CD14-positive monocyte (primary cell): Measurements from ENCODE around the gene TRIM40. TPM values are rescaled to one million over a fixed set of nuclear protein-coding genes. Genes with fewer than 3 reads are reported as not detected.

ENCODE experiments used
- DNase-seq, 3 donors: peaks; one replicate each; pipeline ENCODE4 v3.0.0-alpha.2; 2011 to 2022
- H2AFZ ChIP-seq: 2 replicates; pipeline ENCODE4 v1.6.0; 2012; ENCODE audit warnings: mild to moderate bottlenecking, low read depth, low read length, inconsistent platforms; ENCODE audit not compliant: insufficient read depth, poor library complexity, severe bottlenecking
- H3K27ac ChIP-seq, 2 donors: 1 replicate in 1 of 2; 2 replicates in 1 of 2; pipeline ENCODE4 v1.5.1; 2012 to 2013; ENCODE audit warnings: low read length in 2 of 2, control low read depth in 1 of 2, inconsistent platforms in 1 of 2, low read depth in 1 of 2, mild to moderate bottlenecking in 1 of 2
- H3K27me3 ChIP-seq, 2 donors: one replicate each; pipeline versions ENCODE4 v1.6.0 to v1.6.1; 2011 to 2013; ENCODE audit warnings: low read length in 2 of 2; ENCODE audit not compliant: control insufficient read depth in 2 of 2, insufficient read depth in 2 of 2
- H3K36me3 ChIP-seq, 2 donors: replicated peaks in 1 of 2; 1 replicate in 1 of 2; 2 replicates in 1 of 2; pipeline versions ENCODE4 v1.5.1 to v1.6.1; 2012 to 2013; ENCODE audit warnings: low read length in 2 of 2, control low read depth in 1 of 2, inconsistent platforms in 1 of 2, mild to moderate bottlenecking in 1 of 2; ENCODE audit not compliant: insufficient read depth in 2 of 2, control insufficient read depth in 1 of 2
- H3K4me1 ChIP-seq, 2 donors: 1 replicate in 1 of 2; 2 replicates in 1 of 2; pipeline versions ENCODE4 v1.5.1 to v1.6.1; 2012 to 2013; ENCODE audit warnings: low read length in 2 of 2, control low read depth in 1 of 2, inconsistent platforms in 1 of 2, mild to moderate bottlenecking in 1 of 2, moderate library complexity in 1 of 2; ENCODE audit not compliant: insufficient read depth in 2 of 2, control insufficient read depth in 1 of 2
- H3K4me2 ChIP-seq: replicated peaks from 2 replicates; pipeline ENCODE3; 2012; ENCODE audit warnings: low read length, moderate library complexity, mild to moderate bottlenecking; ENCODE audit not compliant: poor library complexity, severe bottlenecking; ENCODE audit errors: extremely low read depth
- H3K4me3 ChIP-seq, 3 experiments: fragments of 200-600 bp in 1 of 3; sonication (generic) in 1 of 3; replicated peaks in 1 of 3; 1 replicate in 2 of 3; 2 replicates in 1 of 3; pipeline ENCODE4 v1.5.1; 2011 to 2013; ENCODE audit warnings: low read length in 3 of 3, mild to moderate bottlenecking in 3 of 3, control low read depth in 2 of 3, low read depth in 2 of 3, inconsistent platforms in 1 of 3, moderate library complexity in 1 of 3
- H3K79me2 ChIP-seq: 2 replicates; pipeline ENCODE4 v1.6.0; 2012; ENCODE audit warnings: mild to moderate bottlenecking, control low read depth, inconsistent platforms, low read length, moderate library complexity; ENCODE audit not compliant: insufficient read depth
- H3K9ac ChIP-seq: 2 replicates; pipeline ENCODE4 v1.6.0; 2017; ENCODE audit warnings: low read length, mild to moderate bottlenecking; ENCODE audit not compliant: insufficient read depth, poor library complexity, severe bottlenecking
- H3K9me3 ChIP-seq, 2 donors: replicated peaks in 1 of 2; 1 replicate in 1 of 2; 2 replicates in 1 of 2; pipeline versions ENCODE4 v1.5.1 to v1.6.1; 2012 to 2013; ENCODE audit warnings: low read length in 2 of 2, control low read depth in 1 of 2; ENCODE audit not compliant: control insufficient read depth in 1 of 2, insufficient read depth in 1 of 2
- H4K20me1 ChIP-seq: 2 replicates; pipeline ENCODE4 v1.6.0; 2012; ENCODE audit warnings: mild to moderate bottlenecking, low read length, control low read depth, moderate library complexity; ENCODE audit not compliant: insufficient read depth
- H3K27ac Mint-ChIP-seq, 7 donors: one replicate each; pipeline ENCODE4 v1.8.0; 2020; ENCODE audit warnings: mild to moderate bottlenecking in 7 of 7, mixed read lengths in 7 of 7, moderate library complexity in 6 of 7, inconsistent platforms in 2 of 7
- H3K27me3 Mint-ChIP-seq, 3 donors: one replicate each; pipeline ENCODE4 v1.8.0; 2021 to 2022; ENCODE audit warnings: low read depth in 3 of 3, mild to moderate bottlenecking in 3 of 3, mixed read lengths in 3 of 3, moderate library complexity in 3 of 3, inconsistent platforms in 1 of 3
- H3K36me3 Mint-ChIP-seq, 2 donors: one replicate each; pipeline ENCODE4 v1.8.0; 2020; ENCODE audit warnings: mixed read lengths in 2 of 2, inconsistent platforms in 1 of 2, mild to moderate bottlenecking in 1 of 2
- H3K4me1 Mint-ChIP-seq: one replicate; pipeline ENCODE4 v1.8.0; 2020; ENCODE audit warnings: mild to moderate bottlenecking, mixed read lengths
- H3K4me3 Mint-ChIP-seq, 2 donors: one replicate each; pipeline ENCODE4 v1.8.0; 2020; ENCODE audit warnings: mild to moderate bottlenecking in 2 of 2, mixed read lengths in 2 of 2, moderate library complexity in 1 of 2
- H3K9me3 Mint-ChIP-seq, 7 donors: one replicate each; pipeline ENCODE4 v1.8.0; 2020 to 2022; ENCODE audit warnings: mixed read lengths in 7 of 7, mild to moderate bottlenecking in 6 of 7, moderate library complexity in 6 of 7, inconsistent platforms in 2 of 7
- CTCF ChIP-seq: fragments of 200-600 bp; IDR thresholded peaks from one replicate; pipeline ENCODE4 v1.8.0; 2022; ENCODE audit warnings: antibody characterized with exemption, mild to moderate bottlenecking
- WGBS: methylation state at CpG from one replicate; pipeline ENCODE4 v1.1.5; 2013; ENCODE audit warnings: missing lambda C conversion rate; ENCODE audit not compliant: insufficient coverage; 5-methylcytosine and 5-hydroxymethylcytosine counted together
- intact Hi-C, 2 donors: fragments of 100-400 bp; cut with micrococcal nuclease; formaldehyde crosslinking; loops; one replicate each; pipeline versions ENCODE4 v1.15.0 to v1.15.1; 2023
- polyA plus RNA-seq, 3 donors: library from polyadenylated mRNA; depleted of rRNA in 1 of 3; unstranded in 2 of 3; stranded (reverse) in 1 of 3; fragments of 300-500 nt in 2 of 3; fragments of >200 nt in 1 of 3; fragmentation: Illumina TruSeq in 2 of 3; gene quantifications; 1 replicate in 2 of 3; 2 replicates in 1 of 3; pipeline ENCODE4 v1.2.3, GENCODE V29; 2012 to 2021

TRIM40 gene
- polyA plus RNA-seq, 3 donors: not detected

GRCh38 chr6:30147096-30147495 lies 11.2 kb downstream of the TRIM40 start:
- Mint-ChIP-seq H3K36me3 (no peaks in the 10 kb centered on the region), H3K27me3 (peaks cover 12 to 22% (median 13%) of the 10 kb centered on the region in 3 donors), H3K4me1 (peaks cover 12% of the 10 kb centered on the region), H3K9me3 (peaks cover 0 to 5% (median 0%) of the 10 kb centered on the region in 7 donors), H3K4me3 (no peak overlapping the region), H3K27ac (no peak overlapping the region)
- H3K36me3 ChIP-seq: no peaks in the 10 kb centered on the region
- H4K20me1 ChIP-seq: no peaks in the 10 kb centered on the region
- H3K9me3 ChIP-seq: no peaks in the 10 kb centered on the region
- no peak for TF ChIP-seq CTCF
- H3K27ac ChIP-seq: no peak overlapping the region
- H3K27me3 ChIP-seq: peaks cover 4 to 10% of the 10 kb centered on the region in 2 donors
- H3K4me2 ChIP-seq: no peak overlapping the region
- H3K4me3 ChIP-seq: no peak overlapping the region
- intact Hi-C loops: no loop called here
- no peak overlapping the region for H2AFZ ChIP-seq
- no peak overlapping the region for H3K9ac ChIP-seq
- WGBS: 100% methylated on average over 3 of the region's 3 CpGs
- H3K4me1 ChIP-seq: peaks cover 0 to 6% of the 10 kb centered on the region in 2 donors
- H3K79me2 ChIP-seq: no peaks in the 10 kb centered on the region
- no peak for DNase-seq

- no peak overlapping the region for H3K9ac ChIP-seq
- H3K27me3 Mint-ChIP-seq: peaks cover 6 to 10% (median 10%) of the 10 kb centered on the region in 3 donors
- H3K4me1 Mint-ChIP-seq: peaks cover 19% of the 10 kb centered on the region
- no peaks in the 10 kb centered on the region for H3K36me3 ChIP-seq
- H3K79me2 ChIP-seq: no peaks in the 10 kb centered on the region
- no peak overlapping the region for H3K4me3 ChIP-seq
- no CpG with 5 or more reads among the region's 3 CpGs for WGBS
- TF ChIP-seq CTCF: no peak
- intact Hi-C loops: no loop called here
- peaks cover 0 to 5% (median 0%) of the 10 kb centered on the region in 7 donors for H3K9me3 Mint-ChIP-seq
- H3K4me1 ChIP-seq: peaks cover 8 to 18% of the 10 kb centered on the region in 2 donors
- H2AFZ ChIP-seq: no peak overlapping the region
- H3K4me2 ChIP-seq: no peak overlapping the region
- H3K27me3 ChIP-seq: peaks cover 1 to 6% of the 10 kb centered on the region in 2 donors
- no peak overlapping the region for H3K4me3 Mint-ChIP-seq
- H3K36me3 Mint-ChIP-seq: no peaks in the 10 kb centered on the region
- no peak overlapping the region for H3K27ac Mint-ChIP-seq
- no peaks in the 10 kb centered on the region for H4K20me1 ChIP-seq
- no peak for DNase-seq
- no peaks in the 10 kb centered on the region for H3K9me3 ChIP-seq
- no peak overlapping the region for H3K27ac ChIP-seq
These were observed 13.3 kb downstream of the TRIM40 start for GRCh38 chr6:30149234-30149633.
